Measurements from ENCODE around the gene LKAAEAR1. TPM values are rescaled to one million over a fixed set of nuclear protein-coding genes. Genes with fewer than 3 reads are reported as not detected.
"Not testable (repeated sequence)": the region's sequence is repeated elsewhere in the genome, so short reads cannot be mapped to it uniquely, and the experiment has no call there.

LKAAEAR1 gene
- total RNA-seq, 1 donor from 2014 or later, result not detected

DNA sequence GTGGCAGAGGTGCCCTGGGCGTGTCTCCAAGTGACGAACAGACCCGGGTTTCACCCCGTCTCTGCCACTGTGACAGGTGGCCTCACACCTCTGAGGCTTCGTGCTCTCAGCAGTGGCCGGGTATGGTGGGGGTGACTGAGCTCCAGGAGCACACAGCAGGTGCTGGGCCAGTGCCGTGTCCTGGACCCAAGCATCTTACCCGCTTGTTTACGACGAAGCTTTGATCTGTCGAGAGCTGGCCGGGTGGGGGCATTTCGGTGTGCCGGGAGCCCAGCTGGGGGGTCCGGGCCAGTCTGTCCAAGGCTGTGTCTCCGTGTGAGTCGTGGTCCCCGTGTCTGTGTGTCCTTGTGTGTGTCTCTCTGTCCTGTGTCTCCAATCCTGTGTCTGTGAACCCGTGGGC is 7.1 kb upstream of the LKAAEAR1 start:
- peak overlapping the region; percentile 19 for H3K4me3 Mint-ChIP-seq (ENCODE audit: unreplicated experiment)
- DNase-seq (ENCODE audit: low spot score), result no peak
- TF ChIP-seq, protein P1, sequence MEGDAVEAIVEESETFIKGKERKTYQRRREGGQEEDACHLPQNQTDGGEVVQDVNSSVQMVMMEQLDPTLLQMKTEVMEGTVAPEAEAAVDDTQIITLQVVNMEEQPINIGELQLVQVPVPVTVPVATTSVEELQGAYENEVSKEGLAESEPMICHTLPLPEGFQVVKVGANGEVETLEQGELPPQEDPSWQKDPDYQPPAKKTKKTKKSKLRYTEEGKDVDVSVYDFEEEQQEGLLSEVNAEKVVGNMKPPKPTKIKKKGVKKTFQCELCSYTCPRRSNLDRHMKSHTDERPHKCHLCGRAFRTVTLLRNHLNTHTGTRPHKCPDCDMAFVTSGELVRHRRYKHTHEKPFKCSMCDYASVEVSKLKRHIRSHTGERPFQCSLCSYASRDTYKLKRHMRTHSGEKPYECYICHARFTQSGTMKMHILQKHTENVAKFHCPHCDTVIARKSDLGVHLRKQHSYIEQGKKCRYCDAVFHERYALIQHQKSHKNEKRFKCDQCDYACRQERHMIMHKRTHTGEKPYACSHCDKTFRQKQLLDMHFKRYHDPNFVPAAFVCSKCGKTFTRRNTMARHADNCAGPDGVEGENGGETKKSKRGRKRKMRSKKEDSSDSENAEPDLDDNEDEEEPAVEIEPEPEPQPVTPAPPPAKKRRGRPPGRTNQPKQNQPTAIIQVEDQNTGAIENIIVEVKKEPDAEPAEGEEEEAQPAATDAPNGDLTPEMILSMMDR (IDR thresholded peaks at IDR 0.05; ENCODE audit: unreplicated experiment), result no peak
- H3K4me1 Mint-ChIP-seq (ENCODE audit: unreplicated experiment), result peaks cover 9% of the 10 kb centered on the region
- peaks cover 28% of the 10 kb centered on the region for H3K27me3 Mint-ChIP-seq (ENCODE audit: unreplicated experiment)
- no peaks in the 10 kb centered on the region for H3K9me3 Mint-ChIP-seq (ENCODE audit: unreplicated experiment)
- peaks cover 12% of the 10 kb centered on the region for H3K36me3 Mint-ChIP-seq (ENCODE audit: low read depth, unreplicated experiment)
- peak overlapping the region; percentile 11 for H3K27ac Mint-ChIP-seq (ENCODE audit: unreplicated experiment)

DNA sequence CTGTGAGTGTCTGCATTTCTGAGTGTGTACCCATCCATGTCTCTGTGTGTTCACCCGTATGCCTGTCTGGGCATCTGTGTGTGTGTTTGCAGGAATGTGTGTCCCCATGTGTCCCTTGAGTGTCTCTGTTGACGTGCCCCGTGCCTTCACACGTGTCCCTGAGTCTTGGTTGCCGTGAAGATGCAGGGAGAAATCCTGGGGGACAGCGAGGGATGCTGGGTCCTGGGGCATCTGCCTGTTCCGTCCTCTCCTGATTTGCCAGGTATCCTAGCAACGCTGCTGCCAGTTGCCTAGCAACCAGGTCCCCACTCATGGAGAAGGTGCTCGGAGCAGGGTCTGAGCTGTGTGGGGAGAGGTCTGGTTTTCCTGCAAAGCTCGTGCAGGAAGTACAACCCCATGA is 6.0 kb upstream of the LKAAEAR1 start:
- Mint-ChIP-seq H3K36me3 (ENCODE audit: low read depth, unreplicated experiment) (peaks cover 16% of the 10 kb centered on the region), H3K4me1 (ENCODE audit: unreplicated experiment) (peaks cover 9% of the 10 kb centered on the region), H3K4me3 (ENCODE audit: unreplicated experiment) (peak overlapping the region; percentile 59), H3K27me3 (ENCODE audit: unreplicated experiment) (peaks cover 31% of the 10 kb centered on the region), H3K9me3 (ENCODE audit: unreplicated experiment) (no peaks in the 10 kb centered on the region), H3K27ac (ENCODE audit: unreplicated experiment) (peak overlapping the region; percentile 72)
- TF ChIP-seq, protein P1 (IDR thresholded peaks at IDR 0.05; ENCODE audit: unreplicated experiment), result no peak
- no peak for DNase-seq (ENCODE audit: low spot score)

DNA sequence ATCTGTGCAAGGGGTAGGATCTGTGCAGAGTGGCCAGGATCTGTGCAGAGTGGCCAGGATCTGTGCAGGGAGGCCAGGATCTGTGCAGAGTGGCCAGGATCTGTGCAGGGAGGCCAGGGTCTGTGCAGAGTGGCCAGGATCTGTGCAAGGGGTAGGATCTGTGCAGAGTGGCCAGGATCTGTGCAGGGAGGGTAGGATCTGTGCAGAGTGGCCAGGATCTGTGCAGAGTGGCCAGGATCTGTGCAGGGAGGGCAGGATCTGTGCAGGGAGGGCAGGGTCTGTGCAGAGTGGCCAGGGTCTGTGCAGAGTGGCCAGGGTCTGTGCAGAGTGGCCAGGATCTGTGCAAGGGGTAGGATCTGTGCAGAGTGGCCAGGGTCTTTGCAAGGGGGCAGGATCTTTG is 4.4 kb upstream of the LKAAEAR1 start:
- H3K9me3 Mint-ChIP-seq (ENCODE audit: unreplicated experiment); DNase-seq (ENCODE audit: low spot score): not testable (repeated sequence)
- peak overlapping the region; percentile 80 for H3K4me3 Mint-ChIP-seq (ENCODE audit: unreplicated experiment)
- H3K36me3 Mint-ChIP-seq (ENCODE audit: low read depth, unreplicated experiment), result peaks cover 16% of the 10 kb centered on the region
- peaks cover 33% of the 10 kb centered on the region for H3K27me3 Mint-ChIP-seq (ENCODE audit: unreplicated experiment)
- H3K27ac Mint-ChIP-seq (ENCODE audit: unreplicated experiment), result peak overlapping the region; percentile 25
- H3K4me1 Mint-ChIP-seq (ENCODE audit: unreplicated experiment), result peaks cover 13% of the 10 kb centered on the region

DNA sequence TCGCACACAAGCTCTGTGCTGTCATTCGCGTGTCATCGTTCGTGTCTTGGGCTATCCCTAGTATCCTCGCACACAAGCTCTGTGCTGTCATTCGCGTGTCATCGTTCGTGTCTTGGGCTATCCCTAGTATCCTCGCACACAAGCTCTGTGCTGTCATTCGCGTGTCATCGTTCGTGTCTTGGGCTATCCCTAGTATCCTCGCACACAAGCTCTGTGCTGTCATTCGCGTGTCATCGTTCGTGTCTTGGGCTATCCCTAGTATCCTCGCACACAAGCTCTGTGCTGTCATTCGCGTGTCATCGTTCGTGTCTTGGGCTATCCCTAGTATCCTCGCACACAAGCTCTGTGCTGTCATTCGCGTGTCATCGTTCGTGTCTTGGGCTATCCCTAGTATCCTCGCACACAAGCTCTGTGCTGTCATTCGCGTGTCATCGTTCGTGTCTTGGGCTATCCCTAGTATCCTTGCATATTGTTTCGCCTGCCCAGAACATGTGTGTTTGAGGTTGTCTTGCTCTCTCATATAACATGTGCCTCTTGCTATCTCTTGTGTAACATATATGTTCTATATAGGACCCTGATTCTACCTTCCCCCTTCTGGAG is 3.1 kb upstream of the LKAAEAR1 start:
- not testable (repeated sequence) for H3K27ac Mint-ChIP-seq (ENCODE audit: unreplicated experiment); H3K9me3 Mint-ChIP-seq (ENCODE audit: unreplicated experiment); H3K4me3 Mint-ChIP-seq (ENCODE audit: unreplicated experiment); DNase-seq (ENCODE audit: low spot score)
- Mint-ChIP-seq H3K27me3 (ENCODE audit: unreplicated experiment) (peaks cover 32% of the 10 kb centered on the region), H3K4me1 (ENCODE audit: unreplicated experiment) (peaks cover 19% of the 10 kb centered on the region), H3K36me3 (ENCODE audit: low read depth, unreplicated experiment) (peaks cover 16% of the 10 kb centered on the region)

DNA sequence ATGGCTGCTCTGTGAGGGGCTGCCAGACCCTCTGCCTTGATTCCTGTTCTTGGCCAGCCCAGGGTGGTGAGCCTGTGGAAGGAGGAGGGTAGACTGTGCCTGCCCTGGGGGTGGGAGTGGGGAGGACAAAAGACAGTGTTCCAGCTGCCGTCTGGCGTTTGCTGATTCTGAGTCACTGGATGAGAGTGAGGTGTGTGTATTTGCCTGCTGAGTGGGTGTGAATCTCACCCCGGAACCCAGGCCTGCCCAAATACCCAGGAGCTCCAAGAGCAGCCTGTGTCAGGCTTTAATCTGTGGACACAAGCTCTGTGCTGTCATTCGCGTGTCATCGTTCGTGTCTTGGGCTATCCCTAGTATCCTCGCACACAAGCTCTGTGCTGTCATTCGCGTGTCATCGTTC is 2.6 kb upstream of the LKAAEAR1 start:
- Mint-ChIP-seq H3K4me1 (ENCODE audit: unreplicated experiment) (peaks cover 24% of the 10 kb centered on the region), H3K9me3 (ENCODE audit: unreplicated experiment) (no peaks in the 10 kb centered on the region), H3K4me3 (ENCODE audit: unreplicated experiment) (no peak overlapping the region), H3K36me3 (ENCODE audit: low read depth, unreplicated experiment) (peaks cover 16% of the 10 kb centered on the region), H3K27ac (ENCODE audit: unreplicated experiment) (no peak overlapping the region), H3K27me3 (ENCODE audit: unreplicated experiment) (peaks cover 30% of the 10 kb centered on the region)
- TF ChIP-seq, protein P1 (IDR thresholded peaks at IDR 0.05; ENCODE audit: unreplicated experiment), result no peak
- DNase-seq (ENCODE audit: low spot score), result no peak

DNA sequence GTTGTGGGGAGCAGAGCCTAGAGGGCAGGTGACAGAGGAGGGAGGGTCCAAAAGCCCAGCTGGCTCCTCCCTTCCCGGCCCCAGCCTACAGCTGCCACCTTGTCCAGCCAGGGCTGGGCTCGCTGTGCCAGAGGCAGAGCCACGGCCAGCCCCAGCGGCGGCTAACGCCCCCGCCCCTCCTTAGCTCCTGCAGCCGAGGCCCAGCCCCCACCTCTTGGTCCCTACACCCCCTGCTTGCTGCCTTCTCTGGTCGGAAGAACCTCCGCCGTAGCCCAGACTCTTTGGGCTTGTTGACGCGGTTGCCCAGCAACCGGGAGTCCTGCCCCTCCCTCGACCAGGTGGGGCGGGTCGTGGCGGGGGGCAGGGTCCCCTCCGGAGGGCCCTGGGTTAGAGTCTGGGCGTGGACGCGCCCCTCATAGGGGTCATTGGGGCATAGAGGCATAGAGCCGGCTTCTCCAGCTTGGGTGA is 521 bp upstream of the LKAAEAR1 start:
- H3K27ac Mint-ChIP-seq (ENCODE audit: unreplicated experiment), result no peak overlapping the region
- H3K27me3 Mint-ChIP-seq (ENCODE audit: unreplicated experiment), result peaks cover 30% of the 10 kb centered on the region
- TF ChIP-seq, protein P1 (IDR thresholded peaks at IDR 0.05; ENCODE audit: unreplicated experiment), result no peak
- H3K9me3 Mint-ChIP-seq (ENCODE audit: unreplicated experiment), result no peaks in the 10 kb centered on the region
- H3K36me3 Mint-ChIP-seq (ENCODE audit: low read depth, unreplicated experiment), result peaks cover 16% of the 10 kb centered on the region
- H3K4me3 Mint-ChIP-seq (ENCODE audit: unreplicated experiment), result peak overlapping the region; percentile 88
- DNase-seq (ENCODE audit: low spot score), result no peak
- H3K4me1 Mint-ChIP-seq (ENCODE audit: unreplicated experiment), result peaks cover 29% of the 10 kb centered on the region
